Measurements from ENCODE around the gene BOC. TPM values are rescaled to one million over a fixed set of nuclear protein-coding genes. Genes with fewer than 3 reads are reported as not detected.

Gene BOC
- total and polyA plus RNA-seq, 7 experiments from 2014 or later = 0.98 TPM; not detected in 6

DNA sequence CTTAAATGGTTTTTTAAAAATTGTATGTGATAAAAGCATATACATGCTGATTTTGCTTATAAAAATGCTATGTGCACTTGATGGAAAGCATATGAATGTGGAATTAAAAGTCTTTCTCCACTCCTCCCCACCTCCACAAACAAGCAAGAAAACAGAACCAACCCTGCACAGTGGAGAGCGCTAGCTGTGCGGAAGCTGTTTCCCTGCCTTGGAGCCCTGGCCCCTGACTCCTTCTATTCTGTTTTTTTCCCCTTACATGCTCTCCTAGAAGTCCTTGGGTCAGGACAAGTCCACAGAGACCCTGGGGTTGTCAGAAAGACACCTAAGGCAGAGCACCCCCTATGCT is 64.2 kb downstream of the BOC start:
- Histone ChIP-seq H3K4me1 (ENCODE audit: control insufficient read depth in 2 of 2, insufficient read depth in 2 of 2, low read length in 2 of 2) (no peaks in the 10 kb centered on the region), H3K36me3 (ENCODE audit: control insufficient read depth in 2 of 3, insufficient read depth in 3 of 3, low read length in 3 of 3) (no peaks in the 10 kb centered on the region), H3K27me3 (ENCODE audit: control insufficient read depth in 2 of 2, insufficient read depth in 2 of 2, low read length in 2 of 2) (no peaks in the 10 kb centered on the region), H3K9me3 (ENCODE audit: control insufficient read depth in 2 of 3, low read length in 3 of 3) (no peaks in the 10 kb centered on the region), H3K27ac (ENCODE audit: low read depth, low read length) (no peak overlapping the region), H3K4me3 (ENCODE audit: low read length) (no peak overlapping the region)
- intact Hi-C loops (cut with micrococcal nuclease) = no loop called here
- peaks cover 4 to 11% (median 7%) of the 10 kb centered on the region in 7 donors for H3K4me1 Mint-ChIP-seq
- DNase-seq (no peak), ATAC-seq (no peak)
- H3K27me3 Mint-ChIP-seq = peaks cover 0 to 9% (median 6%) of the 10 kb centered on the region in 5 donors
- no peaks in the 10 kb centered on the region for H3K36me3 Mint-ChIP-seq
- H3K27ac Mint-ChIP-seq = no peak overlapping the region
- ChIA-PET POLR2A (no interaction called here), CTCF (no interaction called here)
- H3K4me3 Mint-ChIP-seq = peak overlapping the region in 2 of 10 donors; percentile 25 to 38
- H3K9me3 Mint-ChIP-seq = peaks cover 0 to 1% (median 0%) of the 10 kb centered on the region in 11 donors

DNA sequence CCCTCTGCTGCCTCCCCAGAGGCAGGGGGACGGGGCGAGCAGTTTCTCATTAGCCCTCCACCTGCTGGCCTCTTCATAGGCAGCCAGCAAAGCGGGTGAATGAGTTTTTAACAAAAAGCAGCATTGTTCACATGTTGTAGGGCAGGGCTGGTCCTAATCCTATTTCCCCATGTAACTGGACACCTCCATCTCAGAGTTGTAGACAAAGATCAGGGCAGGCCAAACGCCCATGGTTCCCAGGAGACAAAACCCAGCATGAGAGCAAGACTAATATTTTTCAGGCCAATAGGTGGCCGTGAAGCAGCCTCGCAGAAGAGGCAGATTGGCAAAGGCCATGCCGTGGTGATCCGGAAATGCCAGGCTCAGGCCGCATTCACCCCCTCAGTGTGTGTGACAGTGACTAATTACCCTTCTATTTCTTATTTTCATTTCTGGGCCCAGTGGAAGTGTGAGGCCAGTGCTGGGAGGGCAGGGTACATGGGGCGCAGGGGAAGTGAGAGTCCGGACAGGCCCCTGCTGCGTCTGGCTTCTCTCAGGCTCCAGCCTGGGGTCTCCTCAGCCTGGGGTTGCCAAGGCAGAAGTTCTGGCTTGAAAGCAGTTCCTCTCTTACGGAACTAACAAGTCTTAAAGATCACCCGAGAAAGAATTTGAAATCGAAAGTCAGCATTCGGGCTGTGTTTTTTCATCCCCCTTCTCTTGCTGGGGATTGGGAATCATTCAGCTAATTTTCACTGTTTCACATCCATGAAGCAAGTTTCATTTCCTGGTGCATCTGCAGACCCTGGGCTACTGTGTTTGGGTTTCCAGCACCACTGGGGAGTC is 64.8 kb downstream of the BOC start:
- Mint-ChIP-seq H3K36me3 (no peaks in the 10 kb centered on the region), H3K4me1 (peaks cover 2 to 11% (median 7%) of the 10 kb centered on the region in 7 donors), H3K27ac (peak overlapping the region in 1 of 9 donors; percentile 15), H3K4me3 (peak overlapping the region in 5 of 10 donors; percentile 1 to 63 (median 38)), H3K27me3 (peaks cover 0 to 9% (median 6%) of the 10 kb centered on the region in 5 donors), H3K9me3 (peaks cover 0 to 1% (median 0%) of the 10 kb centered on the region in 11 donors)
- no peaks in the 10 kb centered on the region for H3K4me1 ChIP-seq (ENCODE audit: control insufficient read depth in 2 of 2, insufficient read depth in 2 of 2, low read length in 2 of 2)
- H3K36me3 ChIP-seq (ENCODE audit: control insufficient read depth in 2 of 3, insufficient read depth in 3 of 3, low read length in 3 of 3) = no peaks in the 10 kb centered on the region
- no peaks in the 10 kb centered on the region for H3K27me3 ChIP-seq (ENCODE audit: control insufficient read depth in 2 of 2, insufficient read depth in 2 of 2, low read length in 2 of 2)
- intact Hi-C loops (cut with micrococcal nuclease) = loop anchor here in 1 of 2 donors (1.0 kb wide), 1 partner anchor 137 kb away; no protein-coding TSS in a partner anchor
- no peak overlapping the region for H3K27ac ChIP-seq (ENCODE audit: low read depth, low read length)
- CTCF ChIA-PET = interaction anchor here (1.0 kb wide), 1 partner anchor 633 kb away, joined by 3 read pairs; no protein-coding TSS in a partner anchor
- H3K4me3 ChIP-seq (ENCODE audit: low read length) = no peak overlapping the region
- POLR2A ChIA-PET = no interaction called here
- H3K9me3 ChIP-seq (ENCODE audit: control insufficient read depth in 2 of 3, low read length in 3 of 3) = no peaks in the 10 kb centered on the region
- ATAC-seq (peak; percentile 78), DNase-seq (no peak)

DNA sequence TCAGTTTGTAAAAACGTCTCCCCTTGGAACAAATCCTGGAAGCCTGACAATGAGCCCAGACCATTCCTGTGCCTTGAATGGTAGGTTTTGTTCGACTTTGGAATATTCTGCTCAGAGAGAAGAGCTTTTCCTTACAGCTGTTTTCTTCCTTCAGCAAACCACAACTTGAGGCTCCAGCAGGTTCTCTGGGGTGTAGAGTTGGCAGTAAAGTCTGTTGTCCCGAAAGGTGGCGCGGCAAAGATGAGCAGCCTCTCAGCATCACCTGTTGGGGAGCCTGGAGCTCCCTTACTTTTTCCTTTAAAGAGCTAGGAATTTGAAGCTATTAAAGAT is 65.4 kb downstream of the BOC start:
- H3K4me1 Mint-ChIP-seq = peaks cover 0 to 11% (median 7%) of the 10 kb centered on the region in 7 donors
- H3K9me3 Mint-ChIP-seq = peaks cover 0 to 1% (median 0%) of the 10 kb centered on the region in 11 donors
- Histone ChIP-seq H3K27ac (ENCODE audit: low read depth, low read length) (no peak overlapping the region), H3K4me3 (ENCODE audit: low read length) (no peak overlapping the region), H3K36me3 (ENCODE audit: control insufficient read depth in 2 of 3, insufficient read depth in 3 of 3, low read length in 3 of 3) (no peaks in the 10 kb centered on the region), H3K27me3 (ENCODE audit: control insufficient read depth in 2 of 2, insufficient read depth in 2 of 2, low read length in 2 of 2) (no peaks in the 10 kb centered on the region), H3K4me1 (ENCODE audit: control insufficient read depth in 2 of 2, insufficient read depth in 2 of 2, low read length in 2 of 2) (no peaks in the 10 kb centered on the region), H3K9me3 (ENCODE audit: control insufficient read depth in 2 of 3, low read length in 3 of 3) (no peaks in the 10 kb centered on the region)
- POLR2A ChIA-PET = no interaction called here
- peaks cover 0 to 9% (median 6%) of the 10 kb centered on the region in 5 donors for H3K27me3 Mint-ChIP-seq
- intact Hi-C loops (cut with micrococcal nuclease) = loop anchor here in 1 of 2 donors (1.0 kb wide), 1 partner anchor 137 kb away; no protein-coding TSS in a partner anchor
- ATAC-seq (no peak), DNase-seq (no peak)
- H3K36me3 Mint-ChIP-seq = no peaks in the 10 kb centered on the region
- peak overlapping the region in 2 of 10 donors; percentile 51 to 63 for H3K4me3 Mint-ChIP-seq
- CTCF ChIA-PET = interaction anchor here (1.0 kb wide), 1 partner anchor 633 kb away, joined by 3 read pairs; no protein-coding TSS in a partner anchor
- no peak overlapping the region for H3K27ac Mint-ChIP-seq

DNA sequence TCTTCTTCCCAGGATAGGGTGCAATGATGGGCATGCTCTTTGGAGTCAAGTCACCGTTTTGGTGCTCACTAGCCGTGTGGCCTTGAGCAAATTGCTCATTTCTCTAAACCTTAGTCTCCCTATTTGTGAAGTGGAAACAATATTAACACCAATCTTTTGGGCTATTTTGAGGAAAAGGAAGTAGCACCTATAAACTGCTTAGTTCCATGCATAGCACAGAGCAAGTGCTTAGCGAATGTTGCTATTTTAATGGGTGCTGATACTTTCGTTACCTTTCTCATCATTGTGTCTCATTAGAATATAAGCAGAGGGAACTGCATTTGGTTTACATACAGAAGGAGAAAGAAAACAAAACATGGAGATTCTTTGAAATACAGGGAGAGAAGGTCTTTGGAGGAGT is 66.1 kb downstream of the BOC start:
- peaks cover 0 to 1% (median 0%) of the 10 kb centered on the region in 11 donors for H3K9me3 Mint-ChIP-seq
- H3K4me3 ChIP-seq (ENCODE audit: low read length) = no peak overlapping the region
- ATAC-seq (no peak), DNase-seq (no peak)
- no peaks in the 10 kb centered on the region for H3K27me3 ChIP-seq (ENCODE audit: control insufficient read depth in 2 of 2, insufficient read depth in 2 of 2, low read length in 2 of 2)
- H3K4me1 Mint-ChIP-seq = peaks cover 0 to 11% (median 7%) of the 10 kb centered on the region in 7 donors
- no peaks in the 10 kb centered on the region for H3K36me3 ChIP-seq (ENCODE audit: control insufficient read depth in 2 of 3, insufficient read depth in 3 of 3, low read length in 3 of 3)
- no peaks in the 10 kb centered on the region for H3K9me3 ChIP-seq (ENCODE audit: control insufficient read depth in 2 of 3, low read length in 3 of 3)
- H3K4me3 Mint-ChIP-seq = no peak overlapping the region
- no peak overlapping the region for H3K27ac ChIP-seq (ENCODE audit: low read depth, low read length)
- intact Hi-C loops (cut with micrococcal nuclease) = no loop called here
- H3K36me3 Mint-ChIP-seq = no peaks in the 10 kb centered on the region
- H3K4me1 ChIP-seq (ENCODE audit: control insufficient read depth in 2 of 2, insufficient read depth in 2 of 2, low read length in 2 of 2) = no peaks in the 10 kb centered on the region
- POLR2A ChIA-PET = no interaction called here
- no peak overlapping the region for H3K27ac Mint-ChIP-seq
- CTCF ChIA-PET = interaction anchor here (1.0 kb wide), 1 partner anchor 634 kb away, joined by 3 read pairs; no protein-coding TSS in a partner anchor
- peaks cover 0 to 9% (median 6%) of the 10 kb centered on the region in 5 donors for H3K27me3 Mint-ChIP-seq

DNA sequence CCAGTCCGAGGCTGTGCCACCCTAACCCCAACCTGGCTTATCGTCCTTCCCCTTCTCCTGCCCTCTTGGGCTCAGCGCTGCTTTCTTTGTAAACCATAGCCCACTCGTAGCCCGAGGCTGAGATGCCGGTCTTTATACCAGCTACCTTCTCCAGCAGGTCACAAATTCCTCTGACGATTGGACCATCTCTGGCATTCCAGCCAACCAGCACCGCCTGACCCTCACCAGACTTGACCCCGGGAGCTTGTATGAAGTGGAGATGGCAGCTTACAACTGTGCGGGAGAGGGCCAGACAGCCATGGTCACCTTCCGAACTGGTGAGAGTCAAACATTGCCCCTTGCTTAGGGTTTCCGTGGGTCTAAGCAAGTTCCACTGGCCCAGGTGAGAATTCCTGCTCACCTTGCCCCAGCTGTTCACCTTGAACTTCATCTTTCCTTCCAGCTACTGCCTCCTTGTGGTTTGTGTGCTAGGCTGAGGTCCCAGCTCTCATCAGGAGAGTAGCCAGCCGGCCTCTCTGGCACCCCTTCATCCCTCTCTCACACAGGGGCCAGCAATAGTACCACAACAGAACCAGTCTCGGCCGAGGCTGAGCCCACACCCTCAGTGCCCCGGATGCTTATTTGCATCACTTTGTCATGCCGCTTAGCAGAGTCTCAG is 66.7 kb downstream of the BOC start:
- no peaks in the 10 kb centered on the region for H3K4me1 ChIP-seq (ENCODE audit: control insufficient read depth in 2 of 2, insufficient read depth in 2 of 2, low read length in 2 of 2)
- no peak overlapping the region for H3K27ac ChIP-seq (ENCODE audit: low read depth, low read length)
- intact Hi-C loops (cut with micrococcal nuclease) = no loop called here
- DNase-seq (no peak), ATAC-seq (no peak)
- no peak overlapping the region for H3K27ac Mint-ChIP-seq
- peaks cover 0 to 9% (median 6%) of the 10 kb centered on the region in 5 donors for H3K27me3 Mint-ChIP-seq
- no peaks in the 10 kb centered on the region for H3K27me3 ChIP-seq (ENCODE audit: control insufficient read depth in 2 of 2, insufficient read depth in 2 of 2, low read length in 2 of 2)
- H3K4me3 ChIP-seq (ENCODE audit: low read length) = no peak overlapping the region
- POLR2A ChIA-PET = no interaction called here
- H3K4me1 Mint-ChIP-seq = peaks cover 0 to 11% (median 7%) of the 10 kb centered on the region in 7 donors
- H3K4me3 Mint-ChIP-seq = no peak overlapping the region
- H3K9me3 Mint-ChIP-seq = peaks cover 0 to 1% (median 0%) of the 10 kb centered on the region in 11 donors
- H3K36me3 ChIP-seq (ENCODE audit: control insufficient read depth in 2 of 3, insufficient read depth in 3 of 3, low read length in 3 of 3) = no peaks in the 10 kb centered on the region
- CTCF ChIA-PET = interaction anchor here (0.6 kb wide), 1 partner anchor 483 kb away, joined by 5 read pairs; no protein-coding TSS in a partner anchor
- H3K9me3 ChIP-seq (ENCODE audit: control insufficient read depth in 2 of 3, low read length in 3 of 3) = no peaks in the 10 kb centered on the region
- H3K36me3 Mint-ChIP-seq = no peaks in the 10 kb centered on the region

DNA sequence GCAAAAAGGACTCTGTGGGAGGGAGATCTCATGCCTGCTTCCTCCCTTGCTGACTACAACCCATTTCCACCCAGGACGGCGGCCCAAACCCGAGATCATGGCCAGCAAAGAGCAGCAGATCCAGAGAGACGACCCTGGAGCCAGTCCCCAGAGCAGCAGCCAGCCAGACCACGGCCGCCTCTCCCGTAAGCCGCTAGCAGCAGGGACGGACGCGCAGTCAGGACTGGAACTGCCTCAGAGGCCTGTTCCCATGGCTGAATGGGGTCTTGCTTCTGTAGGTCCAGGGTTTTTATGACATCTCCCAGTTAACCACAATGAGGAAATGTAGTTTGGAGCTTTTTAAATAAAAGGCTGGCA is 67.2 kb downstream of the BOC start:
- H3K27ac ChIP-seq (ENCODE audit: low read depth, low read length) = no peak overlapping the region
- H3K27me3 Mint-ChIP-seq = peaks cover 0 to 9% (median 6%) of the 10 kb centered on the region in 5 donors
- ATAC-seq (no peak), DNase-seq (no peak)
- H3K9me3 Mint-ChIP-seq = peaks cover 0 to 1% (median 0%) of the 10 kb centered on the region in 11 donors
- ChIA-PET CTCF (interaction anchor here (0.6 to 1.1 kb wide), 2 partner anchors 482 to 636 kb away, joined by 3 to 5 read pairs; no protein-coding TSS in a partner anchor), POLR2A (no interaction called here)
- H3K27me3 ChIP-seq (ENCODE audit: control insufficient read depth in 2 of 2, insufficient read depth in 2 of 2, low read length in 2 of 2) = no peaks in the 10 kb centered on the region
- H3K27ac Mint-ChIP-seq = no peak overlapping the region
- H3K4me3 Mint-ChIP-seq = no peak overlapping the region
- H3K4me1 Mint-ChIP-seq = peaks cover 0 to 11% (median 7%) of the 10 kb centered on the region in 7 donors
- H3K36me3 ChIP-seq (ENCODE audit: control insufficient read depth in 2 of 3, insufficient read depth in 3 of 3, low read length in 3 of 3) = no peaks in the 10 kb centered on the region
- no peak overlapping the region for H3K4me3 ChIP-seq (ENCODE audit: low read length)
- no peaks in the 10 kb centered on the region for H3K9me3 ChIP-seq (ENCODE audit: control insufficient read depth in 2 of 3, low read length in 3 of 3)
- no peaks in the 10 kb centered on the region for H3K36me3 Mint-ChIP-seq
- H3K4me1 ChIP-seq (ENCODE audit: control insufficient read depth in 2 of 2, insufficient read depth in 2 of 2, low read length in 2 of 2) = no peaks in the 10 kb centered on the region
- intact Hi-C loops (cut with micrococcal nuclease) = no loop called here

Data from naive thymus-derived CD4-positive, alpha-beta T cell (primary cell).